ENCODE data around the gene DRC7. TPM values are rescaled to one million over a fixed set of nuclear protein-coding genes. Genes with fewer than 3 reads are reported as not detected.

The DRC7 gene
- total and polyA plus RNA-seq, 4 donors: 0.06 to 1.8 (median 0.08) TPM; not detected in 1

GRCh38 chr16:57747996-57748395, 53.4 kb downstream of the DRC7 start:
- no peak overlapping the region for H3K9ac ChIP-seq (ENCODE audit: low read depth in 1 of 2, low read length in 2 of 2)
- WGBS: 96% methylated on average over 6 of the region's 6 CpGs
- H3K4me3 ChIP-seq (ENCODE audit: low read depth in 1 of 3, low read length in 3 of 3): no peak overlapping the region
- H3K4me1 ChIP-seq (ENCODE audit: control insufficient read depth in 4 of 4, insufficient read depth in 4 of 4, low read length in 3 of 4): no peaks in the 10 kb centered on the region
- no peak for TF ChIP-seq CTCF (IDR thresholded peaks at IDR 0.05; ENCODE audit: low read depth, low read length, missing input control)
- no peak for TF ChIP-seq JUND (IDR thresholded peaks at IDR 0.05)
- no peak for TF ChIP-seq RXRA (IDR thresholded peaks at IDR 0.05)
- TF ChIP-seq RAD21 (IDR thresholded peaks at IDR 0.05): no peak
- TF ChIP-seq REST (IDR thresholded peaks at IDR 0.05): no peak
- TF ChIP-seq SP1 (IDR thresholded peaks at IDR 0.05): no peak
- no peak for TF ChIP-seq GABPA (IDR thresholded peaks at IDR 0.05 in 1 of 2, conservative IDR thresholded peaks at IDR 0.05 in 1 of 2)
- no peak for TF ChIP-seq ATF3 (IDR thresholded peaks at IDR 0.05)
- TF ChIP-seq HNF4G (IDR thresholded peaks at IDR 0.05): no peak
- TF ChIP-seq TAF1 (conservative IDR thresholded peaks at IDR 0.05): no peak
- TF ChIP-seq, protein P1, sequence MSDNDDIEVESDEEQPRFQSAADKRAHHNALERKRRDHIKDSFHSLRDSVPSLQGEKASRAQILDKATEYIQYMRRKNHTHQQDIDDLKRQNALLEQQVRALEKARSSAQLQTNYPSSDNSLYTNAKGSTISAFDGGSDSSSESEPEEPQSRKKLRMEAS (IDR thresholded peaks at IDR 0.05): no peak
- TF ChIP-seq FOXA1 (IDR thresholded peaks at IDR 0.05): no peak
- TF ChIP-seq EGR1 (IDR thresholded peaks at IDR 0.05; ENCODE audit: low read depth in 2 of 2): no peak
- TF ChIP-seq HNF4A (conservative IDR thresholded peaks at IDR 0.05): no peak
- H3K9me3 ChIP-seq (ENCODE audit: control insufficient read depth in 4 of 4, low read length in 3 of 4): no peaks in the 10 kb centered on the region
- H3K27ac ChIP-seq (ENCODE audit: low read depth in 1 of 2, low read length in 2 of 2): no peak overlapping the region
- H3K27me3 ChIP-seq (ENCODE audit: control insufficient read depth in 4 of 4, insufficient read depth in 4 of 4, low read length in 3 of 4): no peaks in the 10 kb centered on the region
- DNase-seq (ENCODE audit: low spot score): no peak
- peaks cover 0 to 3% (median 0%) of the 10 kb centered on the region in 4 donors for H3K36me3 ChIP-seq (ENCODE audit: control insufficient read depth in 4 of 4, insufficient read depth in 3 of 4, low read depth in 1 of 4, low read length in 3 of 4)

- H3K27me3 ChIP-seq (ENCODE audit: control insufficient read depth in 4 of 4, insufficient read depth in 4 of 4, low read length in 3 of 4): no peaks in the 10 kb centered on the region
- TF ChIP-seq GABPA (IDR thresholded peaks at IDR 0.05 in 1 of 2, conservative IDR thresholded peaks at IDR 0.05 in 1 of 2) (no peak), RAD21 (IDR thresholded peaks at IDR 0.05) (no peak), HNF4A (conservative IDR thresholded peaks at IDR 0.05) (no peak), FOXA1 (IDR thresholded peaks at IDR 0.05) (no peak)
- H3K9me3 ChIP-seq (ENCODE audit: control insufficient read depth in 4 of 4, low read length in 3 of 4): no peaks in the 10 kb centered on the region
- H3K4me3 ChIP-seq (ENCODE audit: low read depth in 1 of 3, low read length in 3 of 3): no peak overlapping the region
- H3K27ac ChIP-seq (ENCODE audit: low read depth in 1 of 2, low read length in 2 of 2): no peak overlapping the region
- no peak overlapping the region for H3K9ac ChIP-seq (ENCODE audit: low read depth in 1 of 2, low read length in 2 of 2)
- H3K36me3 ChIP-seq (ENCODE audit: control insufficient read depth in 4 of 4, insufficient read depth in 3 of 4, low read depth in 1 of 4, low read length in 3 of 4): peaks cover 0 to 2% (median 0%) of the 10 kb centered on the region in 4 donors
- no peak for DNase-seq (ENCODE audit: low spot score)
- 95% methylated on average over 11 of the region's 11 CpGs for WGBS
- no peaks in the 10 kb centered on the region for H3K4me1 ChIP-seq (ENCODE audit: control insufficient read depth in 4 of 4, insufficient read depth in 4 of 4, low read length in 3 of 4)
Observed at GRCh38 chr16:57748596-57748995, 54.0 kb downstream of the DRC7 start.
